Measurements from ENCODE around the gene DEFB123. TPM values are rescaled to one million over a fixed set of nuclear protein-coding genes. Genes with fewer than 3 reads are reported as not detected.

DEFB123 gene
- total and polyA plus RNA-seq, 2 donors, result not detected

GRCh38 chr20:31476643-31477215 is 36.3 kb downstream of the DEFB123 start:
- DNase-seq (ENCODE audit: extremely low spot score), result no peak
- Histone ChIP-seq H3K4me1 (ENCODE audit: insufficient read depth) (no peaks in the 10 kb centered on the region), H3K36me3 (ENCODE audit: insufficient read depth) (no peaks in the 10 kb centered on the region), H3K27ac (ENCODE audit: low read depth) (no peak overlapping the region), H3K4me3 (ENCODE audit: low read depth, low read length) (no peak overlapping the region)
- WGBS, result 77% methylated on average over 6 of the region's 6 CpGs

DNA sequence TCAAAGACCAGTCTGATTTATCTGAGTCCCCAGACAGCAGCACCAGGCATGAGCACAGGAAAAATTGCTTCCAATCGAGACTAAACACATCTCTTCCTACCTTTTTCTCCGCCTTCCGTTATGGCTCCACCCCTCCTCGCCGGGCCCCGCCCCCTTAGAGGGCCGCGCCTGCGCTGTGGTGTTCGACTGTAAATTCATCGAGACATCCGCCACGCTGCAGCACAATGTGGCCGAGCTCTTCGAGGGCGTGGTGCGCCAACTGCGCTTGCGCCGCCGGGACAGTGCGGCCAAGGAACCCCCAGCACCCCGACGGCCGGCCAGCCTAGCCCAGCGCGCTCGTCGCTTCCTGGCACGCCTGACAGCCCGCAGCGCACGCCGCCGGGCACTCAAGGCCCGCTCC is 43.6 kb downstream of the DEFB123 start:
- Histone ChIP-seq H3K4me3 (ENCODE audit: low read depth, low read length) (no peak overlapping the region), H3K27ac (ENCODE audit: low read depth) (no peak overlapping the region), H3K36me3 (ENCODE audit: insufficient read depth) (no peaks in the 10 kb centered on the region), H3K4me1 (ENCODE audit: insufficient read depth) (no peaks in the 10 kb centered on the region)
- 46% methylated on average over 36 of the region's 36 CpGs for WGBS
- DNase-seq (ENCODE audit: extremely low spot score), result no peak

GRCh38 chr20:31485450-31486339 is 45.3 kb downstream of the DEFB123 start:
- DNase-seq (ENCODE audit: extremely low spot score), result peak; percentile 47
- Histone ChIP-seq H3K4me1 (ENCODE audit: insufficient read depth) (no peaks in the 10 kb centered on the region), H3K27ac (ENCODE audit: low read depth) (peak overlapping the region; percentile 67), H3K4me3 (ENCODE audit: low read depth, low read length) (peak overlapping the region; percentile 4), H3K36me3 (ENCODE audit: insufficient read depth) (no peaks in the 10 kb centered on the region)
- 10% methylated on average over 31 of the region's 31 CpGs for WGBS

GRCh38 chr20:31488115-31488514 is 47.7 kb downstream of the DEFB123 start:
- no peaks in the 10 kb centered on the region for H3K4me1 ChIP-seq (ENCODE audit: insufficient read depth)
- H3K4me3 ChIP-seq (ENCODE audit: low read depth, low read length), result no peak overlapping the region
- no peak for DNase-seq (ENCODE audit: extremely low spot score)
- whole genome bisulfite sequencing, result 65% methylated on average over 2 of the region's 2 CpGs
- no peak overlapping the region for H3K27ac ChIP-seq (ENCODE audit: low read depth)
- no peaks in the 10 kb centered on the region for H3K36me3 ChIP-seq (ENCODE audit: insufficient read depth)

- H3K4me1 ChIP-seq (ENCODE audit: insufficient read depth), result no peaks in the 10 kb centered on the region
- H3K27ac ChIP-seq (ENCODE audit: low read depth), result no peak overlapping the region
- H3K36me3 ChIP-seq (ENCODE audit: insufficient read depth), result no peaks in the 10 kb centered on the region
- 79% methylated on average over 3 of the region's 3 CpGs for WGBS
- H3K4me3 ChIP-seq (ENCODE audit: low read depth, low read length), result no peak overlapping the region
- DNase-seq (ENCODE audit: extremely low spot score), result no peak
These were observed 48.7 kb downstream of the DEFB123 start for GRCh38 chr20:31489152-31489551.

DNA sequence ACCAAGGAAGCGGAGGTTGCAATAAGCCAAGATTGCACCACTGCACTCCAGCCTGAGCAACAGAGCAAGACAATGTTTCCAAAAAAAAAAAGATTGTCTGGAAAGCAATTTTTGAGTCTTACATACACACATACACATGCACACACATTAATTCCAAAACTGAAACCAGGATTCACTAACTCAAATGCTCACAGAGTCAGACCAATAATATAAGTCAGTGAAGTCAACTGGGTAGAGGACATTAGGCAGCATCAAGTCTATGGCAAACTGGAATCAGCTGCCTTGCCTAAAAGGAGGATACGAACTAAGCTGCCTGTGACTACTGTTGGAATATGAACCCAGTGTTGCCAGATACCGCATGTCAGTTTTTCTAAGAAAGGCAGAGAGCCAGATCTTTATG is 50.3 kb downstream of the DEFB123 start:
- no peaks in the 10 kb centered on the region for H3K4me1 ChIP-seq (ENCODE audit: insufficient read depth)
- H3K4me3 ChIP-seq (ENCODE audit: low read depth, low read length), result no peak overlapping the region
- WGBS, result 91% methylated on average over 3 of the region's 3 CpGs
- H3K36me3 ChIP-seq (ENCODE audit: insufficient read depth), result no peaks in the 10 kb centered on the region
- no peak overlapping the region for H3K27ac ChIP-seq (ENCODE audit: low read depth)
- no peak for DNase-seq (ENCODE audit: extremely low spot score)

- Histone ChIP-seq H3K4me1 (ENCODE audit: insufficient read depth) (no peaks in the 10 kb centered on the region), H3K27ac (ENCODE audit: low read depth) (no peak overlapping the region), H3K36me3 (ENCODE audit: insufficient read depth) (no peaks in the 10 kb centered on the region), H3K4me3 (ENCODE audit: low read depth, low read length) (no peak overlapping the region)
- 54% methylated on average over 2 of the region's 2 CpGs for whole genome bisulfite sequencing
- no peak for DNase-seq (ENCODE audit: extremely low spot score)
These were observed 53.7 kb downstream of the DEFB123 start for GRCh38 chr20:31494131-31494530.

DNA sequence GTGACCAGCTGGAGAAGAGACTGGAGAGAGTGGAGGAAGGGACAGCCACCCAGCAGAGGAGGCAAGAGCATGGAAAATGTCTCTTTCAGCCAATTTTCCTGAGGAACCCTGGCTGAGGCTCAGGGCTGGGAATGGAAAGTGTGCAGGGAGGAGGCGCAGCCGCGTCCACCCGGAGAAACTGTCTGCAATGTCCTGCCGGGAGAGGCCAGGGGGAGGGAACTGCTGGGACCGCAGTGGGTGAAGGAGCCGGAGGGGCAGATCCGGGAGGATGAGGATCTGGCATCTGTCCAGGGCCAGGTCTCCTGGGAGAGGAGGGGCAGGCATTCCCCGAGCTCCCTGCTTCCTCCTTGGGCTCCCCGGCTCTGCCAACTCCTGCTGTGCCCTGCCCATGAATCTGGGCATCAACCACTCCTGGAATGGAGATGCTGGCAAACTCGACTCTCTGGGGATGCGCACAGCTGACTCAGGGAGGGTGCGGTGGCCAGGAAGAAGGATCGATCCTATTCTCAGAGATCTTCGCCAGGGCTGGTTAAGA is 56.4 kb downstream of the DEFB123 start:
- H3K27ac ChIP-seq (ENCODE audit: low read depth), result no peak overlapping the region
- WGBS, result 16% methylated on average over 15 of the region's 15 CpGs

GRCh38 chr20:31497838-31498540 is 57.6 kb downstream of the DEFB123 start:
- no peak overlapping the region for H3K27ac ChIP-seq (ENCODE audit: low read depth)
- H3K4me1 ChIP-seq (ENCODE audit: insufficient read depth), result no peaks in the 10 kb centered on the region
- DNase-seq (ENCODE audit: extremely low spot score), result no peak
- H3K36me3 ChIP-seq (ENCODE audit: insufficient read depth), result no peaks in the 10 kb centered on the region
- no peak overlapping the region for H3K4me3 ChIP-seq (ENCODE audit: low read depth, low read length)
- 27% methylated on average over 6 of the region's 6 CpGs for WGBS

More for the DNA sequence above, 56.4 kb downstream of the DEFB123 start:
- H3K4me1 ChIP-seq (ENCODE audit: insufficient read depth), result no peaks in the 10 kb centered on the region
- no peak for DNase-seq (ENCODE audit: extremely low spot score)
- no peaks in the 10 kb centered on the region for H3K36me3 ChIP-seq (ENCODE audit: insufficient read depth)
- no peak overlapping the region for H3K4me3 ChIP-seq (ENCODE audit: low read depth, low read length)

Other genes starting within 250 kb of the DEFB123 start
- gene DEFB115, start 183.0 kb upstream of the DEFB123 start, total RNA-seq, result not detected
- not detected for gene DEFB115, start 183.0 kb upstream of the DEFB123 start, polyA plus RNA-seq
- not detected for gene DEFB116, start 132.0 kb upstream of the DEFB123 start, total RNA-seq
- not detected for gene DEFB116, start 132.0 kb upstream of the DEFB123 start, polyA plus RNA-seq
- not detected for gene DEFB118, start 72.0 kb upstream of the DEFB123 start, total RNA-seq
- gene DEFB118, start 72.0 kb upstream of the DEFB123 start, polyA plus RNA-seq, result not detected
- gene DEFB119, start 50.0 kb upstream of the DEFB123 start, total RNA-seq, result not detected
- gene DEFB119, start 50.0 kb upstream of the DEFB123 start, polyA plus RNA-seq, result not detected
- not detected for gene DEFB121, start 34.4 kb upstream of the DEFB123 start, total RNA-seq
- gene DEFB121, start 34.4 kb upstream of the DEFB123 start, polyA plus RNA-seq, result not detected
- gene DEFB124, start 34.5 kb downstream of the DEFB123 start, total RNA-seq, result not detected
- 0.52 TPM for gene DEFB124, start 34.5 kb downstream of the DEFB123 start, polyA plus RNA-seq
- 4.1 TPM for gene REM1, start 34.7 kb downstream of the DEFB123 start, total RNA-seq
- 4.8 TPM for gene REM1, start 34.7 kb downstream of the DEFB123 start, polyA plus RNA-seq
- gene HM13, start 73.8 kb downstream of the DEFB123 start, total RNA-seq, result 48.8 TPM
- gene HM13, start 73.8 kb downstream of the DEFB123 start, polyA plus RNA-seq, result 90.4 TPM
- gene ID1, start 164.7 kb downstream of the DEFB123 start, total RNA-seq, result 500 TPM
- gene ID1, start 164.7 kb downstream of the DEFB123 start, polyA plus RNA-seq, result 683 TPM
- gene COX4I2, start 197.3 kb downstream of the DEFB123 start, total RNA-seq, result 4.8 TPM
- gene COX4I2, start 197.3 kb downstream of the DEFB123 start, polyA plus RNA-seq, result 10.1 TPM